CD4-positive, alpha-beta T cell treated with Interleukin-2 at 100 ng/mL for 4 hours (primary cell): Measurements from ENCODE around the gene PNO1.
"Not testable (repeated sequence)": the region's sequence is repeated elsewhere in the genome, so short reads cannot be mapped to it uniquely, and the experiment has no call there.

Experiments used
- DNase-seq: peaks from one replicate; pipeline ENCODE4 v3.0.0-alpha.2; 2020; ENCODE audit warnings: low spot score

The PNO1 gene

DNA sequence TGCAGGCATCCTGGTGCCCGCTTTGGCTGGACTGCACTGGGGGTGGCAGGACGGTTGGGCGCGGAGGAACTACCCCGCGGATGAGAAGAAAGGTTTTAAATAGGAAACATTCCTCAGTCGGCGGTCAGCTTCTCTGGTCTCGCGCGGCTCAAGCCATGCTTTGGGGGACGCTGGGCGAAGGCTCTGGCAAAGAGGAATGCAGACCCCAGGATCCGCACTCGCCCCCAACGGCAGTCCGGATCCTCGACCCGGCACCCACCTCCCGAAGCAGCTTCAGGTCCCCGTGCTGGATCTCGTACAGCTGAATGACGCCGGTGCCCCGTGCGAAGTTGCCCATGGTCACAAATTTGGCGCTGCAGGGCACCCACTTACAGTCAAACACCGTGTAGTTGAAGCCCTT lies 686 bp upstream of the PNO1 start:
- DNase-seq, result no peak

DNA sequence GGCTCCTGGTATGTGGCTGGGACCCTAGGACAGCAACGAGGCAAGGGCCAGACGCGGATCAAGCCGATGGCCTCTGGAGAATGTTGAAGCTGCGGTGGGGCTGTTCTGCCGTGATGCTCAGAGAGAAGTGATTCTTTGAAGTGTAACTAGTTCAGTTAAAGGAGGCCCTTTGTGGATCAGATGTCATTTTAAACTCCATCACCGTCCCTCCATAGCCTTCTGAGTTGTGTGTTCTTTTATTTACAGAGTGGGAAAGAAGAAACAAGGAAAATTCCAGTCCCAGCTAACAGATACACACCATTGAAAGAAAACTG lies 403 bp downstream of the PNO1 start:
- no peak for DNase-seq

DNA sequence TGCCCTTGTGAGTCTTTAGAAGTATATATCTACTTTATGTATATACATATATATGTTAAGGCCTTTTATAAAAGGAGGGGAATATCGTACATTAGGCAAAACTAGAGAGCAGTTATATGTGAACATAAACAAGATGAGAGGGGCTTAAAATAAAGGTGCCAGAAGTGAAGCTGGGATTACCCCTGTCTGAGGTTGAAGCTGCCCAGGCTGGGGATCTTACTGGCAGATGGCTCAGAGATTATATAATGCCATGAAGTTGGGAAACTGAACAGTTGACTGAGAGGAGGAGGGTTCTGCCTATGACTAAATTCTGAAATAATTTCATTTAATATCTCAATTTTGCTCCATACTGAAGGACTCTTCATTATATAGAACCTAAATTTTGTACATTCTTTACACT lies 6.0 kb downstream of the PNO1 start:
- DNase-seq, result no peak

DNA sequence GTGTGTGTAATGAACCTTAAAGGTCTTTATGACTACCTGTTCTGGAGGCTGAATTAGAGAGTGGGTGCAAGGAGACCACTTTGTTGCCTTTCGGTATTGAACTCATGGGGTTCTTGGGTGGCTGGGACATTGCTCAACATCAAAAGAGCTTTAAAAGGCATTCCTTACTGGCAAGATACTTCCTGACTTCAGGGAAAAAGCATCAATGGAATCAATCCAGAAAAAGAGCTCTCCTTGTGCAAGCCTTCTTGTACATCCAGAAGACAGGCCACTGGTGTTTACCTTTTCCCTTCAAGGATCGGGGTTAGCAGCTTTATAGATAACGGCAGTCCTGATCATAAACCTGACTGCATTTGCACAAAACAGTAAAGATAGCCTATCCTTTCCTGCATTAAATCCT lies 9.5 kb downstream of the PNO1 start:
- DNase-seq, result no peak

DNA sequence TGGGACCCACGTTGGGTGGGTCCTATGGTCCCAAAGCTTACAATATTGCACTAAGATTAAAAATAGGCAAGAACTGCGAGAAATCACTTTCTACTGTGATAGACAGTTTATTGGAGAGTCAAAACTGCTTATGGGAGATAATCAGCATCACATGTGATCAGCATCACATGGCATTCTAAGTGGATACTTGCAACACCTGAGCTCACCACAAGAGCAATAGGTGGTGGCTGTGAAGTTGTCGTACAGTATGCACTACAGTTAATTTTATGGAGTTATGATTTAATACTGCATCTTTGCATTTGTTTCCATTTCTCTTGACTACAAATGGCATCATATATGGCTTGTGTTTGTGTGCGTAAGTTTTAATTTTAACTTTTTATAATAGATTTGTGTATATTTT lies 11.6 kb downstream of the PNO1 start:
- DNase-seq, result no peak

DNA sequence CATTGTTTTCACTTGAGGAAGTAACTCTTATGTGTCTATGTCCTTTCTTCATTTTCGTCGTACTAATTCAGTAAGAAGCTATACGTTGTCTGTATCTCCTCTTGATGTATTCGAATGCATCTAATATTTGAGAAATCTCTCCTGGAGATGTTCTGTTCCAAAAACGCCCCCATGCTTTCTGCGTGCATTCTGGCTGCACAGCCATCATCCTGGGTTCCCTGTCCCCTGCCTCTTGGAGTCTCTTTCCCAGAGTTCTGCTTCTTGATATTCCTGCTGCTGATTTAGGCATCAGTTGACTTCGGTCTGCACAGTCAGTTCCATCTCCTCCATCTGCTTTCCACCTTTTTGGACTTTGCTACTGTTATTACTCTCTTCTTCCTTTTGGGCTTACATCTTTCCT lies 13.5 kb downstream of the PNO1 start:
- no peak for DNase-seq

DNA sequence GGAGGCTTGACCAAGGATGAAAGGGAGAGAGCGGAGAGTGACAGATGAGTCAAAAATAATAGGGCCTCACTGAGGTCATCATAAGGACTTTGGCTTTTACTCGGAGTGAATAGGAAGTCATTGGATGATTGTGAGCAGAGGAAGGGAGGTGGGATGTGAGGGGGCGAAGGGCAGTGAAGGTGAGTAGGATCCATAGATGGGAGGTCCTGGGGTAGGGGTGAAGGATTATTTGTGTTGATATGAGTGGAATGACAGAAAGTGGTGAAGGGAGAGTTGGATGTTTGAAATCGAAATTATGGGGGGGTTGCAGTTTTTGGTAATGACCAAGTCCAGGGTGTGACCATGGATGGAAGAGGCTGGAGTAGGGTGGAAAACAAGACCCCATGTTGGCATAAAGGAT lies 14.0 kb downstream of the PNO1 start:
- no peak for DNase-seq

DNA sequence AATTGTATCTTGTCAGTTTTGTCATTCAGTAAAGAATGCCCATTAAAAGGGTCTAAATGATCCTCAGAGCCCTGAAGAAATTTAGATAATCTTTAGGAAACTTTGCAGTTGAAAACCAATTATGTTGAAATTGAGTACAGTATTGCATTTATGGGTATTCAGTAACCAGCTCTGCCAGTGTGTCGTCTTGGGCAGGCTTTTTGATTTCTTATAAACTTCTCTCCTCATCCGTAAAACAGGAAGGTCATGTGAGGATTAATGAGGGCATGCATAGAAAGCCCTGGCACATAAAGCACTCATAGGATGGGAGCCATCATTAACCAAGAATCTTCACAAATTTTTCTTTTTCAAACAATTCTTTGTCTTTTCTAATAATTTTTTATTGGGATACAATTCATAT lies 14.8 kb downstream of the PNO1 start:
- no peak for DNase-seq

DNA sequence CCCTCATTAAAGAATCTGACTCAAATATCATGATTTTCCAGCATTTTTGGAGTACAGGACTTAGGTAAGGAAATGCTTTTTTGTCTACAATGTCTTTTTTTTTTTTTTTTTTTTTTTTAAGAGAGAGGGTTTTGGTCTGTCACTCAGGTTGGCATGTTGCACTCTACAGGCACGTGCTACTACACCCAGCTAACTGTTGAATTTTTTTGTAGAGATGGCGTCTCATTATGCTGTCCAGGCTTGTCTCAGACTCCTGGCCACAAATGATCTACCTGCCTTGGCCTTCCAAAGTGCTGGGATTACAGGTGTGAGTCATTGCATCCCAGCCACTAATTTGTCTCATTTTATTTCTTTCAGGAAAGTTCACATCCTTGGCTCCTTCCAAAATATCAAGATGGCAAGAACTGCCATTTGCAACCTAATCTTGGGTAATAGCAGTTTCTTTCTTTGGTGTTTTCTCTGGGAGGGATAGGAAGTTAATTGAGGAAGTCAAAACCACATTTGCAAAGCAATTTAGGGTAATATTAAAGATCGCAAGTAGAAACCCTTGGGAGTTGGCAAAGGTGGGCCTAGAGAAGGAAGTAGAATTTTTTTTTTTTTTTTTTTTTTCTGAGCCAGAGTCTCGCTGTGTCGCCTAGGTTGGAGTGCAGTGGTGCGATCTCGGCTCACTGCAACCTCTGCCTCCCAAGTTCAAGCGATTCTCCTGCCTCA lies 15.5 kb downstream of the PNO1 start:
- DNase-seq, result no peak

DNA sequence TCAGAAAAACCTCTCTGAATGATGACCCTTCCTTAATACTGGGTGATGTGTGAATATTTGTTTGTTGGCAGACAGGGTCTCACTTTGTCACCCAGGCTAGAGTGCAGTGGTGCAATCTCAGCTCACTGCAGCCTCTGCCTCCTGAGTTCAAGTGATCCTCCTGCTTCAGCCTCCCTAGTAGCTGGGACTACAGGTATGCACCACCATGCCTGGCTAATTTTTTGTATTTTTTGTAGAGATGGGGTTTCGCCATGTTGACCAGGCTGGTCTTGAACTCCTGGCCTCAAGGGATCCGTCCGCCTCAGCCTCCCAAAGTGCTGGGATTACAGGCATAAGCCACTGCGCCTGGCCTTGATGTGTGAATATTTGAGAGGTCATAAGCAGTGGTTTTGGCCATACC lies 17.5 kb downstream of the PNO1 start:
- not testable (repeated sequence) for DNase-seq

DNA sequence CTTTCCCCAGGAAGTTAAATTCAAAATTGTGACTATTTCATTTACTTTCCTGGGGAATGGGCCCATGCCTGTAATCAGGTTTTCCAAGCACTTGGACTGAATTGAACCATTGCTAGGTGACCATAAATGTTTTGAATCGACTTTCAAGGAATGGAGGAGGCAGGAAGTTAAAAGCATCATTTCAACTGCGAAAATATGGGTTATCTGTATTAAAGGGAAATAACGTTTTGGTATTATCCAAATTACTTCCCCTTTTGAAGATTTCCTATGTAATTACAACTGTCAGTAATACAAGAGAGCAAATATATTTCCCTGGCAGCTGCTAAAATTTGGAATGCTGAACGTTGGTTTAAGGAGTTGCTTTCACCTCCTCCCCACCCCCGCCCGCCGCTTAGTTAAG lies 19.0 kb downstream of the PNO1 start:
- DNase-seq, result no peak

DNA sequence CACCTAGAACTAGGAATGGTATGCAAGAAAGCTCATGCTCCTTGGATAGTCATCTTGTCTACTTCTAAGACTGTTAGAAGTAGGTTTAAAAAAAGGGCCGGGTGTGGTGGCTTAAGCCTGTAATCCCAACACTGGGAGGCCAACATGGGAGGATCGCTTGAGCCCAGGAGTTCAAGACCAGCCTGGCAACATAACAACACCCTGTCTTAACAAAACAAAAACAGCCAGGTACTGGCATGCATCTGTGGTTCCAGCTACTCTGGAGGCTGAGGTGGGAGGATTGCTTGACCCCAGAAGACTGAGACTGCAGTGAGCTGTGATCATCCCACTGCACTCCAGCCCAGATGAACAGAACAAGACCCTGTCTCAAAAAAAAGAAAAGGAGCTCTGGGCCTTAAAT lies 19.9 kb downstream of the PNO1 start:
- DNase-seq, result no peak

DNA sequence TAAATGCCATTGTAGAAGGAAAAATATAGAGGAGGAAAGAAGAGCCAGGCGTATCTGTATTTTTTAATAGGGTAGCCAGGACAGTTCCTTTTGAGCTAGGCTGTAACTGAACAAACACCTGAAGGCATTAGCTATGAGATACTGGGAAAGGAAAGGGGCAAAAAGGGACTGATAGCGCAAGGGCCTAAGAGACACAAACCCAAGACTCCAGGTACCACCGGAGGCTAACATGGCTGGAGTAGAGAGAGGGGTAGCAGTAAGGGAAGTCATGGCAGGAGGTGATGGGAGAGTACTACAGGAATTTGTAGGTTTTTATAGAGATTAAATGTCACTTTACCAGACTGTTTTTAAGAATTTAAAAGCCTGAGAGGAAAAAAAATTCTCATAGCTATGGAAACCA lies 20.7 kb downstream of the PNO1 start:
- DNase-seq, result no peak

DNA sequence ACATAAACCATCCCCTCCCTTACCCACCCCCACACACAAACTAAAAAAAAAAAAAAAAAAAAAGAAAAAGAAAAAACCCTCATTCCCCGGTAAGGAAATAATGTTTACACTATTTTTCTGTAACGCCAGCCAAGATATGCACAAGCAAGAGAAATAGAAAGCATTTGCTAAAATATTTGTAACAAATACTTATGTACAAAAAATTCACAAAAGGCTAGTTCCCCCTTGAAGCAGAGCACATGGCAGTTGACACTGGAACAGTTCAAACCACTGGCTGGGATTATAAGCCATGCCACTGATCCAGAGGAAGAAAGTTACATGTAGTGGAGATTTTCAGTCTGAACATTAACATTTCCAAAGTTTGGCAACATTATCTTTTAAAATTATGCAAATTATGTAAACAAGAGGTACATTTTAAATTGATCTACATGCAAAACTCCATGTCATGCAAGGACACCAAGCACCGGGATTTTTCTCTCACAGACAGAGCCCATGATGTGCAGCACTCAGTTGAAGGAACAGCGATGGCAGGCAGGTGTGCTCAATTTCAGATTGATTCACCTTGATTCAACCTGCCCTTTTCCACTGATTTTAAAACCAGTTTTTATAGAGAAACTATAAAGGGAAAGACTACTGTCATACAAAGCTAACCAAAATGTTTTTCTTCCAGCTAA lies 21.4 kb downstream of the PNO1 start:
- DNase-seq, result no peak

DNA sequence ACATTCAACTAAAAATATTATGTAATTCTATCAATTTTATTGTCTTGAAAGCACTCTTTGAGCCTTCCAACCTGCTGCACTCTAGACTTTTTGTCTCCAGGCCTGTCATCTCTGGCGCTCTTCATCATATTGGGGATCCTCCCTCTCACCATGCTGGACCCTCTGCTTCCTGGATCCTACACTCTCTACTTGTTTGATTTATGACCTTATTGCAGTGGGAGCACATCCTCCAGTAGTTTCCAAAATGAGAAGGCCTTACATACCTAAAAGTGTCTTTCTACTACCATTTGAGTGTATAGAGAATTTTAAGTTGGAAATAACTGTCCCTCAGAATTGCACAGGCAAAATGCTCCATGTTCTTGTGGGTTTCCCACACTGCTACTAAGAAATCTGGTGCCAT lies 25.2 kb downstream of the PNO1 start:
- no peak for DNase-seq

DNA sequence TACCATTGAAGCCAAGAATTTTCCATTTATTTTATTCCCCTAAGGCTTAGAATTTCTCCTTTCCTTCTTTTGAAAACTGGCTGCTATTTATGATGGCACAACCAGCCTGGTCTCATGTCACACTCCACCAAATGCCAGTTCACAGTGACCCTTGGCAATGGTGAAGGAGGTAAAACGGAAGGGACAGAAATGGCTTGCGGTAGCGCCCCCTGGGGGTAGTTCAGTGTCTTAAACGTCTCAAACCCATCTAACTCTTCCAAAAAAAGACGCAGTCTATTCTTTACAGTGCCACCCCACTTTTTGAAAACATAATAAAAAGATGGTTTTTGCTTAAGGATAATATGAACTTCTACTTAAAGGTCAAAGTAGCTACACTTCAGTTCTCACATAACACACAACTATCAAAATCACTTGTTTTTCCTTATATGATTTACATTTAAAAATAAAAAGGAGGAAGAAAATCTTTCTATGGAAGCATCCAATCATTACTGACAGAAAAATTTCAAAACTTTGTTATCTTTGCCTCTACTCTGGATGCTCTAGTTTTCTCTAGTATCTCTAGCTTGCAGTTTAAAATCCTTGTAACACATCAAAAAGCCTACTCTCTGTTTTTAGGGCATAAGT lies 28.0 kb downstream of the PNO1 start:
- peak; percentile 49 for DNase-seq

DNA sequence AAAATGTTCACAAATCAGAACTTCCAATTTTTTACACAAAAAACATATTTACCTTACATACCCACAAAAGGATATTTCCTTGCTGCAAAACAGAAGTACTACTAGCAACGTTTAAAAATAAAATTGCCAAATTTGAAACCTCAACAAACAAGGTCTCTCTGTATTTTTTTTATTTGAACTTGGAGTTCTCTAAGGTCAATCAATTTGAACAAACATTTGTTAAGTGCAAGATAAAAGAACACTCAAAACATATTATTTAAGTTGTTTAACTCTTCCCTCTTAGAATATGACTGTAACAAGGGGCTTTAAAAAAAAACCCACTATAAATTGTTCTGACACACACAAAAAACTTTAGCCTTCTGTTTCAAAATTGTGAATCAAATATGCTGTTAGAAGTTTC lies 29.6 kb downstream of the PNO1 start:
- no peak for DNase-seq

DNA sequence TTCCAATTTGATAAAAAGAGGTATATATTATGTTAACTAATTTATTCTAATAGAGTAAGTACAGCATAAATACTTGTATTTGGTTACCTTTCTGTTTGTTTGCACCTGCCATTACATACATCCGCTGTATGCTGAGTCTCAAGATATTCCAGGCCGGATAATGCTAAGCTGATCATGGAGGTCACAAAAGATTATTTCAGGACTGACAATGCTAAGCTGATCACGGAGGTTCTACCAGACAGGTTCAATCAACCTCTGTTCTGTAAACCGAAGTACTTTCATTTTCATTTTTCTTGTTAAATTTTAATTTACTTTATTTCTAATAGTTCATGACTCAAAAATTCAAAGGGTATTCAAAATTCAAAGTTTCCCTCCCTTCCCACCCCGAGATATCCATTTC lies 31.1 kb downstream of the PNO1 start:
- no peak for DNase-seq

DNA sequence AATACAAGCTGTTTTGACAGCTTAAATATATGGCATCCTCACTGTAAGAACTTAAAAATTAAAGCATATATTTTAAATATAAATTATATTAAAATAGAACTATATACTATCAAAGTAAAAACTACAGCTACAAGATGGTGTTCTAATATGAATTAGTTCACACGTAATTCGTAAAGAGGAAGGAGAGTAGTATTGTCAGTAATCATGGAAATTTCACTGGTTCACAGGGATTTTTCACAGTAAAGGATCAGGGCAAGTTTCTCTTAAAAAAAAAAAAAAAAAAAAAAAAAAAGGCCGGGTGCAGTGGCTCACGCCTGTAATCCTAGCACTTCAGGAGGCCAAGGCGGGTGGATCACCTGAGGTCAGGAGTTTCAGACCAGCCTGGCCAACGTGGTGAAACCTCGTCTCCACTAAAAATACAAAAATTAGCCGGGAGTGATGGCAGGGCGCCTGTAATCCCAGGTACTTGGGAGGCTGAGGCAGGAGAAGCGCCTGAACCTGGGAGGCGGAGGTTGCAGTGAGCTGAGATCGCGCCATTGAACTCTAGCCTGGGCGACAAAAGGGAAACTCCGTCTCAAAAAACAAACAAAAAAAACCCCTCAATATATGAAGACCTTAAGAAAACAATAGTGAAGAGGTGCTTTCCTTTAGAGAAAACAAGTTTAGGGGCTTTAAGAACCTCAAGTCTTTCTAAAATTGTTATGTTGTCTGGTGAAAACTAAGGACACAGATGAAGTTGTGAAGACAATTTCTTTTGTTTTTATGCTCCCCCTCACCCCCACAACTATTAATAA lies 32.5 kb downstream of the PNO1 start:
- DNase-seq, result no peak

DNA sequence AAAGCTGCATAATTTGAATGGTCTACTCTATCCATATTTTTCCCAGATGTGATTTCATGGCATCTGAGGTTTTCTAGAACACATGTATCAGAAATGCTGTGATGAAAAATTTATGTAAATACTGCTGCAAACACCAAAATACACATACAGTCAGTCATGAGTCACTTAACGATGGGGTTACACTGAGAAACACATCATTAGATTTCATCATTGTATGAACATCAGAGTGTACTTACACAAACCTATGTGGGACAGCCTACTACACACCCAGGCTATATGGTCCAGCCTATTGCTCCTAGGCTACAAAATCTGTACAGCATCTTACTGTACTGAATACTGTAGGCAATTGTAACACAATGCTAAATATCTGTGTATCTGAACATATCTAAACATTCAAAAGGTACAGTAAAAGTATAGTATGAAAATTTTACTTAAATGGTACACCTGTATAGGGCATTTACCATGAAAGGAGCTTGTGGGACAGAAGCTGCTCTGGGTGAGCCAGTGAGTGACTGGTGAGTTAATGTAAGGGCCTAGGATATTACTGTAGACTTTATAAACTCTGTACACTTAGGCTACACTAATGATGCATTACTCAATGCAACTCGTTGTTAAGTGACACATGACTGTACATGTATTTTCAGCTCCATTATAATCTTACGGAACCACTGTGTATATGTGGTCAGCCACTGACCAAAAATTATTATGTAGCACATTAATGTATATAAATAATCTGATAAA lies 33.5 kb downstream of the PNO1 start:
- peak; percentile 29 for DNase-seq

DNA sequence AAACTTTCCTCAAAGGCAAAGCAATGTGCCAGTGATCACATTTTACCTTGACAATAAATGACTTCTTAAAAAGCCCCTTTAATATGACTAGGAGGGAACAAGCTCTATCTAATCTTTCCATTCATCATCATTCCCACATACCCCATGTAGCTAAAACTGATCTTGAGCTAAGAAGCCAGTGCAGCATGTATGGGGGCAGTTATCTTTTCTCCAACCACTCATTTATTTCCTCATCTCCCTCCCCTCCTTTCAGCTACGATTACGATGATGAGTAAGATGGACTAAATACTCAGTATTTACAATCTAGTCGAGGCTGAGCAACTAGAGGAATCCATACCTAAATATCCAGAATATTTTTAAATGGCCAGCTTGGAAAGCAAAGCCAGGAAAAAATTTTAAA lies 35.5 kb downstream of the PNO1 start:
- no peak for DNase-seq

DNA sequence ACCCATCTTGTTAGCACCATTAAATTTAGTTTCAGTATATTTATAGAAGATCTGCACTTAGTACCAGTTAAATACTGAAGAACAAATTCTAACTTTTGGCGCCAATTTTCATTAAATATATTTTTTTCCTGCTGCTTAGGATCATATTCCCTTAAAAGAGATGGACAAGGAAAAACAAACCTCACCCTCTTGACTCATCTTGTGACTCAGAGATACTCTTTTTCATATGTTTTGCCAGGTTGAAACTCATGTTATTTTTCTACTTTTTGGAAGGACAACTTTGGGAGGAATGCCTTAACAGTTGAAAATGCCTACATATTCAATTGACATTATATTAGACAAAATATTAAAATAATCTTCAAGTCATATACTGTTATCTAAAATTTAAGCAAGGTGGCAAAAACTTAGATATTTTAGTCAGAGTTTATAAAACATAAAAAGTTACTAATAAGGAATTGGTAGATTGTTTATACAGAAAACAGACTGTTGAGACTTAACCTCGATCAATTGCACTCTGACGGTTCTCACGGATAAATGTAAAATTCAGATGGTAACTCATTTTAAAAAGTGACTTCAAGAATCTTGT lies 36.2 kb downstream of the PNO1 start:
- no peak for DNase-seq
